ENCODE measurements around the gene CLDN15.

CLDN15 gene

GRCh38 chr7:101236292-101236835 lies 1.2 kb downstream of the CLDN15 start:
- no peak for DNase-seq (ENCODE audit: low read depth, low spot score)
- Histone ChIP-seq H3K4me1 (ENCODE audit: insufficient read depth, insufficient read length) (peaks cover 14% of the 10 kb centered on the region), H3K9me3 (ENCODE audit: insufficient read depth, low read length) (no peaks in the 10 kb centered on the region), H3K27me3 (ENCODE audit: insufficient read depth, insufficient read length) (no peaks in the 10 kb centered on the region), H3K36me3 (ENCODE audit: insufficient read depth, insufficient read length, low read length) (peaks cover 34% of the 10 kb centered on the region), H3K9ac (ENCODE audit: insufficient read length, low read depth) (no peak overlapping the region), H3K4me3 (ENCODE audit: insufficient read length, low read depth) (no peak overlapping the region)
- TF ChIP-seq SUZ12 (IDR thresholded peaks at IDR 0.05; ENCODE audit: extremely low read depth, insufficient read depth, insufficient read length) (no peak), YY1 (IDR thresholded peaks at IDR 0.05; ENCODE audit: insufficient read depth, insufficient read length) (no peak), ZNF274 (IDR thresholded peaks at IDR 0.05; ENCODE audit: low read depth, low read length) (no peak)

- H3K4me3 ChIP-seq (ENCODE audit: insufficient read length, low read depth), result no peak overlapping the region
- no peaks in the 10 kb centered on the region for H3K27me3 ChIP-seq (ENCODE audit: insufficient read depth, insufficient read length)
- DNase-seq (ENCODE audit: low read depth, low spot score), result no peak
- peaks cover 20% of the 10 kb centered on the region for H3K4me1 ChIP-seq (ENCODE audit: insufficient read depth, insufficient read length)
- H3K9ac ChIP-seq (ENCODE audit: insufficient read length, low read depth), result no peak overlapping the region
- no peaks in the 10 kb centered on the region for H3K9me3 ChIP-seq (ENCODE audit: insufficient read depth, low read length)
- TF ChIP-seq SUZ12 (IDR thresholded peaks at IDR 0.05; ENCODE audit: extremely low read depth, insufficient read depth, insufficient read length) (no peak), YY1 (IDR thresholded peaks at IDR 0.05; ENCODE audit: insufficient read depth, insufficient read length) (no peak), ZNF274 (IDR thresholded peaks at IDR 0.05; ENCODE audit: low read depth, low read length) (no peak)
- H3K36me3 ChIP-seq (ENCODE audit: insufficient read depth, insufficient read length, low read length), result peaks cover 28% of the 10 kb centered on the region
These were observed 2.1 kb downstream of the CLDN15 start for GRCh38 chr7:101235522-101235921.

GRCh38 chr7:101235050-101235449 lies 2.6 kb downstream of the CLDN15 start:
- Histone ChIP-seq H3K9ac (ENCODE audit: insufficient read length, low read depth) (no peak overlapping the region), H3K4me1 (ENCODE audit: insufficient read depth, insufficient read length) (peaks cover 22% of the 10 kb centered on the region), H3K4me3 (ENCODE audit: insufficient read length, low read depth) (no peak overlapping the region), H3K36me3 (ENCODE audit: insufficient read depth, insufficient read length, low read length) (peaks cover 24% of the 10 kb centered on the region), H3K9me3 (ENCODE audit: insufficient read depth, low read length) (no peaks in the 10 kb centered on the region), H3K27me3 (ENCODE audit: insufficient read depth, insufficient read length) (no peaks in the 10 kb centered on the region)
- TF ChIP-seq YY1 (IDR thresholded peaks at IDR 0.05; ENCODE audit: insufficient read depth, insufficient read length) (no peak), ZNF274 (IDR thresholded peaks at IDR 0.05; ENCODE audit: low read depth, low read length) (no peak), SUZ12 (IDR thresholded peaks at IDR 0.05; ENCODE audit: extremely low read depth, insufficient read depth, insufficient read length) (no peak)
- no peak for DNase-seq (ENCODE audit: low read depth, low spot score)

- no peaks in the 10 kb centered on the region for H3K9me3 ChIP-seq (ENCODE audit: insufficient read depth, low read length)
- H3K36me3 ChIP-seq (ENCODE audit: insufficient read depth, insufficient read length, low read length), result peaks cover 20% of the 10 kb centered on the region
- H3K4me3 ChIP-seq (ENCODE audit: insufficient read length, low read depth), result no peak overlapping the region
- no peak overlapping the region for H3K9ac ChIP-seq (ENCODE audit: insufficient read length, low read depth)
- DNase-seq (ENCODE audit: low read depth, low spot score), result no peak
- H3K27me3 ChIP-seq (ENCODE audit: insufficient read depth, insufficient read length), result no peaks in the 10 kb centered on the region
- TF ChIP-seq SUZ12 (IDR thresholded peaks at IDR 0.05; ENCODE audit: extremely low read depth, insufficient read depth, insufficient read length) (no peak), ZNF274 (IDR thresholded peaks at IDR 0.05; ENCODE audit: low read depth, low read length) (no peak), YY1 (IDR thresholded peaks at IDR 0.05; ENCODE audit: insufficient read depth, insufficient read length) (no peak)
- peaks cover 22% of the 10 kb centered on the region for H3K4me1 ChIP-seq (ENCODE audit: insufficient read depth, insufficient read length)
These were observed 3.0 kb downstream of the CLDN15 start for GRCh38 chr7:101234636-101235035.

- no peaks in the 10 kb centered on the region for H3K9me3 ChIP-seq (ENCODE audit: insufficient read depth, low read length)
- H3K4me3 ChIP-seq (ENCODE audit: insufficient read length, low read depth), result no peak overlapping the region
- H3K4me1 ChIP-seq (ENCODE audit: insufficient read depth, insufficient read length), result peaks cover 18% of the 10 kb centered on the region
- no peaks in the 10 kb centered on the region for H3K27me3 ChIP-seq (ENCODE audit: insufficient read depth, insufficient read length)
- peaks cover 15% of the 10 kb centered on the region for H3K36me3 ChIP-seq (ENCODE audit: insufficient read depth, insufficient read length, low read length)
- TF ChIP-seq ZNF274 (IDR thresholded peaks at IDR 0.05; ENCODE audit: low read depth, low read length), result no peak
- TF ChIP-seq SUZ12 (IDR thresholded peaks at IDR 0.05; ENCODE audit: extremely low read depth, insufficient read depth, insufficient read length), result no peak
- no peak overlapping the region for H3K9ac ChIP-seq (ENCODE audit: insufficient read length, low read depth)
- DNase-seq (ENCODE audit: low read depth, low spot score), result no peak
These were observed 3.6 kb downstream of the CLDN15 start for GRCh38 chr7:101233907-101234547.

- Histone ChIP-seq H3K4me1 (ENCODE audit: insufficient read depth, insufficient read length) (peaks cover 12% of the 10 kb centered on the region), H3K27me3 (ENCODE audit: insufficient read depth, insufficient read length) (no peaks in the 10 kb centered on the region), H3K4me3 (ENCODE audit: insufficient read length, low read depth) (peak overlapping the region; percentile 30), H3K9me3 (ENCODE audit: insufficient read depth, low read length) (no peaks in the 10 kb centered on the region), H3K9ac (ENCODE audit: insufficient read length, low read depth) (peak overlapping the region; percentile 67), H3K36me3 (ENCODE audit: insufficient read depth, insufficient read length, low read length) (peaks cover 19% of the 10 kb centered on the region)
- TF ChIP-seq SUZ12 (IDR thresholded peaks at IDR 0.05; ENCODE audit: extremely low read depth, insufficient read depth, insufficient read length) (no peak), ZNF274 (IDR thresholded peaks at IDR 0.05; ENCODE audit: low read depth, low read length) (no peak), YY1 (IDR thresholded peaks at IDR 0.05; ENCODE audit: insufficient read depth, insufficient read length) (no peak)
- no peak for DNase-seq (ENCODE audit: low read depth, low spot score)
These were observed 5.3 kb downstream of the CLDN15 start for GRCh38 chr7:101232141-101232850.

GRCh38 chr7:101231644-101232043 lies 6.0 kb downstream of the CLDN15 start:
- H3K27me3 ChIP-seq (ENCODE audit: insufficient read depth, insufficient read length), result no peaks in the 10 kb centered on the region
- H3K36me3 ChIP-seq (ENCODE audit: insufficient read depth, insufficient read length, low read length), result peaks cover 18% of the 10 kb centered on the region
- H3K4me1 ChIP-seq (ENCODE audit: insufficient read depth, insufficient read length), result peaks cover 12% of the 10 kb centered on the region
- H3K9me3 ChIP-seq (ENCODE audit: insufficient read depth, low read length), result no peaks in the 10 kb centered on the region
- TF ChIP-seq ZNF274 (IDR thresholded peaks at IDR 0.05; ENCODE audit: low read depth, low read length), result no peak
- no peak for TF ChIP-seq YY1 (IDR thresholded peaks at IDR 0.05; ENCODE audit: insufficient read depth, insufficient read length)
- no peak for TF ChIP-seq SUZ12 (IDR thresholded peaks at IDR 0.05; ENCODE audit: extremely low read depth, insufficient read depth, insufficient read length)
- no peak for DNase-seq (ENCODE audit: low read depth, low spot score)
- H3K4me3 ChIP-seq (ENCODE audit: insufficient read length, low read depth), result peak overlapping the region; percentile 5
- H3K9ac ChIP-seq (ENCODE audit: insufficient read length, low read depth), result peak overlapping the region; percentile 9
